Colonic mucosa (tissue), 4 donors: Measurements from ENCODE around the gene TUBB2A. TPM values are rescaled to one million over a fixed set of nuclear protein-coding genes. Genes with fewer than 3 reads are reported as not detected.

Experiments
- DNase-seq: peaks from one replicate; pipeline ENCODE4 v3.0.0-alpha.2; 2020
- H3K27ac ChIP-seq: fragments of 200-600 bp; one replicate; pipeline ENCODE4 v1.8.0; 2021
- H3K27me3 ChIP-seq: fragments of 200-600 bp; one replicate; pipeline ENCODE4 v1.8.0; 2021
- H3K36me3 ChIP-seq: fragments of 200-600 bp; one replicate; pipeline ENCODE4 v1.8.0; 2021
- H3K4me1 ChIP-seq: fragments of 200-600 bp; one replicate; pipeline ENCODE4 v1.8.0; 2021; ENCODE audit warnings: mild to moderate bottlenecking
- H3K4me3 ChIP-seq: fragments of 200-600 bp; one replicate; pipeline ENCODE4 v1.8.0; 2021
- H3K9ac ChIP-seq, 2 donors: one replicate each; pipeline ENCODE4 v1.7.0; 2013; ENCODE audit warnings: control low read depth in 2 of 2, low read depth in 2 of 2, low read length in 2 of 2
- H3K9me3 ChIP-seq: fragments of 200-600 bp; one replicate; pipeline ENCODE4 v1.8.0; 2021
- CTCF ChIP-seq: fragments of 200-600 bp; IDR thresholded peaks from one replicate; pipeline ENCODE4 v1.8.0; 2022; ENCODE audit warnings: antibody characterized with exemption, mild to moderate bottlenecking
- intact Hi-C: fragments of 100-400 bp; cut with DNase I; formaldehyde crosslinking; loops from one replicate; pipeline ENCODE4 v1.14.1; 2022
- total RNA-seq, 2 donors: library from RNA; stranded (reverse); fragmentation: NEBNext Ultra II Directional in 1 of 2; extraction: Animal tissue kit (Norgen Biotek cat#: 25700) in 1 of 2; gene quantifications; one replicate each; pipeline ENCODE4 v1.2.1, GENCODE V29; 2021
- donor health status: healthy.
- donor health status: DM: no; HTN: no; CAD: no.
- donor health status: DM: no; HTN: no; CAD: no.

The TUBB2A gene
- total RNA-seq, 2 donors from 2014 or later, result 20.4 to 43.2 TPM

- H3K4me3 ChIP-seq, result no peak overlapping the region
- peaks cover 6% of the 10 kb centered on the region for H3K4me1 ChIP-seq
- H3K27me3 ChIP-seq, result no peaks in the 10 kb centered on the region
- TF ChIP-seq CTCF, result no peak
- H3K27ac ChIP-seq, result peak overlapping the region; percentile 53
- DNase-seq, result peak; percentile 40
- intact Hi-C loops, result no loop called here
- H3K9me3 ChIP-seq, result no peaks in the 10 kb centered on the region
- peak overlapping the region in 1 of 2 donors; percentile 32 for H3K9ac ChIP-seq
- no peaks in the 10 kb centered on the region for H3K36me3 ChIP-seq
These were observed 21.6 kb downstream of the TUBB2A start for GRCh38 chr6:3135668-3136291.

DNA sequence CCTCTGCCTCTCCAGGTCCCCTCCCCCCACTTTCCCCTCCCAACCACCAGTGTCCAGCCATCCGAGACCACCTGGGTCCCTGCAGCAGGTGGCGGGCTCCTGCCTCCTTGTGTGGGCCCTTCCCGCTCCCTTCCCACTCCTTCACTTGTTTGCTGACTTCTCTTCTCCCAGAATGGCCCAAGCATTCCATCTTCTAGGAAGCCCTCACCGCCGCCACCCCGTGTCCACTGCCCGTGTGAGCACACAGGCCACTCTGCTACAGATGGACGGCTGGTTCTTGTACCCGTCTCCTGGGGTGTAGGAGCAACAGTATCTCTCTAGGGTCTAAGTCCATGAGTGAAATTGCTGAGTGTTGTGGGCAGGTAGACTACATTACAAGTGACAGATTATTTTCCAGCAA is 23.8 kb downstream of the TUBB2A start:
- intact Hi-C loops, result no loop called here
- DNase-seq, result no peak
- no peak overlapping the region for H3K4me3 ChIP-seq
- H3K27me3 ChIP-seq, result no peaks in the 10 kb centered on the region
- no peaks in the 10 kb centered on the region for H3K4me1 ChIP-seq
- no peak for TF ChIP-seq CTCF
- H3K36me3 ChIP-seq, result no peaks in the 10 kb centered on the region
- no peak overlapping the region for H3K27ac ChIP-seq
- H3K9me3 ChIP-seq, result no peaks in the 10 kb centered on the region
- no peak overlapping the region for H3K9ac ChIP-seq

- no peak for DNase-seq
- no peak overlapping the region for H3K27ac ChIP-seq
- intact Hi-C loops, result no loop called here
These were observed 25.6 kb downstream of the TUBB2A start for GRCh38 chr6:3131695-3132094.

DNA sequence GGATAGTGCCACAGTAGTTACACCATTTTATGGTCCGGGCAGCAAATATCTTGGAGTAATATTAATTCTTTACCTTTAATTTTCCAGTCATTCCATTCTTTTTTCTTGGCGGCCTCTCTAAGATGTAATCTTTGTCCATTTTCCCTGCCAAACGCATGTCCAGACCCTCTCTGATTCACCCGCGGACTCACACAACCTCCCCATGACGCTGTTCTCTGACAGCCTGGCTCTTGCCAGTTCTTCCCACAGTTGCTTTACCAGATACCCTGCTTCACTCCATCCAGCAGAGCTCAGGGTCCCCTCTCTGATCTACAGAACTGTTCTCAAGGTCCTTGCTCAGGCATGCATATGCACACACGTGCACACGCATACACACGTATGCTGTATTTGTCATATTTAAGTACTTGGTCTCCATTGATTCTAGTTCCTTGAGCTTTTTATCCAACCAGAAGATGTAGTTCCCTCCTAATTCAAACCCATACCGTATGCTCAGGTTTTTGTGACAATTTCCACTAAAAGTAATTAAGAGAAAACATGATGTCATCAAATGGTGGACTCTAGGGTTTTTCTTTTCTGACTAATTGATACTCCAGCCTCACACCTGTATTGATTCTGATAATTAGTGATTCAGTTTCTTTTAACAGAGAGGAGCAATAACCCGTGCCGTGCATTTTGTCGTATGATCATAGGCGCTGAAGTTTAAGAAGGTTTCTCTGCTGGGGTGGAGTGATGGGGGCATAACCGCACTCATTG is 28.8 kb downstream of the TUBB2A start:
- no peaks in the 10 kb centered on the region for H3K36me3 ChIP-seq
- no peak for DNase-seq
- H3K27me3 ChIP-seq, result no peaks in the 10 kb centered on the region
- intact Hi-C loops, result loop anchor here (10.0 kb wide), 1 partner anchor 606 kb away; no protein-coding TSS in a partner anchor
- H3K4me3 ChIP-seq, result no peak overlapping the region
- TF ChIP-seq CTCF, result no peak
- no peak overlapping the region for H3K9ac ChIP-seq
- no peak overlapping the region for H3K27ac ChIP-seq
- peaks cover 3% of the 10 kb centered on the region for H3K4me1 ChIP-seq
- H3K9me3 ChIP-seq, result no peaks in the 10 kb centered on the region

More at GRCh38 chr6:3131695-3132094, 25.6 kb downstream of the TUBB2A start:
- Histone ChIP-seq H3K36me3 (no peaks in the 10 kb centered on the region), H3K4me1 (no peaks in the 10 kb centered on the region), H3K9ac (no peak overlapping the region), H3K27me3 (no peaks in the 10 kb centered on the region), H3K9me3 (no peaks in the 10 kb centered on the region), H3K4me3 (no peak overlapping the region)
- TF ChIP-seq CTCF, result no peak

DNA sequence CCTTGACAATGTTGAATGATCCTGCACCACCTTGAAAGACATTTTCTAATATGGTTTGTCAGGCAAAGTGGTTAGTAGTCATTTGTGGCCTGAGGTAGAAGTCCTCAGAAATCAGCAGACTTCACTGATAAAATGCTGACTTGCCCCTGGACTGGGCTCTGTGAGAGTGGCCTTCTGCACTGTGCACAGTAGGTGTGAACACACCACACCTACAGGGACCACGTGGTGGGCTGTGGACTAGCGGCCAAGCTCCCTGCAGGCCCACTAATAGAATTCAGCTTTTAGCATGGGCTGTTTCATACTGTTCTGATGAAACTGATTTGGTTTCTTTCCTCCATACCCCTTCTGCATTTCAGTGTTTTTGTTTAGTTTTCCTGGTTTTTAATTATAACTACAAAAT is 31.5 kb downstream of the TUBB2A start:
- Histone ChIP-seq H3K36me3 (no peaks in the 10 kb centered on the region), H3K9ac (no peak overlapping the region), H3K9me3 (no peaks in the 10 kb centered on the region), H3K4me1 (peaks cover 3% of the 10 kb centered on the region), H3K4me3 (no peak overlapping the region), H3K27ac (no peak overlapping the region), H3K27me3 (no peaks in the 10 kb centered on the region)
- TF ChIP-seq CTCF, result no peak
- no peak for DNase-seq
- intact Hi-C loops, result loop anchor here (2.0 to 10.0 kb wide), 2 partner anchors 125 to 609 kb away; no protein-coding TSS in a partner anchor
